Vagina (tissue), 2 donors: ENCODE data around the gene CPT2.

Source experiments
- POLR2A ChIP-seq, 2 donors: fragments of 450-650 bp; IDR thresholded peaks; one replicate each; pipeline ENCODE4 v1.6.1; 2017; ENCODE audit warnings: antibody characterized with exemption in 2 of 2, mild to moderate bottlenecking in 2 of 2, moderate library complexity in 2 of 2
- TF ChIP-seq, protein P1 (sequence below), 3 experiments: fragments of 450-650 bp in 2 of 3; fragments of 200-600 bp in 1 of 3; sonication (generic) in 1 of 3; IDR thresholded peaks; one replicate each; pipeline ENCODE4 v1.5.1; 2017 to 2019; ENCODE audit warnings: antibody characterized with exemption in 3 of 3, mild to moderate bottlenecking in 2 of 3, moderate library complexity in 2 of 3

DNA sequence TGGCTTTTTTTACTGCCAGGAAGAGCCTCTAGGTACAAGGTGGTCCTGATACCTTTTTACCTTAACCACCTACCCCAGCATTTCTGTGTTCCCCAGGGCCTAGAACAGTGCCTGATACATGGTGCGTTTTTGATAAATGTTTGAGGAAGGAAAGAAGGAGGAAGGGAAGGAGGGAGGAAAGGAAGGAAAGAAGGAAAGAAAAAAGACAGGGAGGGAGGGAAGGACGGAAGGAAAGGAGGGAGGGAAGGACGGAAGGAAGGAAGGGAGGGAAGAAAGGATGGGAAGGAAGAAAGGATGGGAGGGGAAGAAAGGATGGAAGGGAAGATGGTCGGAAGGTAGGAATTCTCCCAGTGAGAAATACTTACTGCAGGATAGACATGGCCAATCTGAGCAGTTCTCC, 53.7 kb downstream of the CPT2 start:
- TF ChIP-seq, protein P1, sequence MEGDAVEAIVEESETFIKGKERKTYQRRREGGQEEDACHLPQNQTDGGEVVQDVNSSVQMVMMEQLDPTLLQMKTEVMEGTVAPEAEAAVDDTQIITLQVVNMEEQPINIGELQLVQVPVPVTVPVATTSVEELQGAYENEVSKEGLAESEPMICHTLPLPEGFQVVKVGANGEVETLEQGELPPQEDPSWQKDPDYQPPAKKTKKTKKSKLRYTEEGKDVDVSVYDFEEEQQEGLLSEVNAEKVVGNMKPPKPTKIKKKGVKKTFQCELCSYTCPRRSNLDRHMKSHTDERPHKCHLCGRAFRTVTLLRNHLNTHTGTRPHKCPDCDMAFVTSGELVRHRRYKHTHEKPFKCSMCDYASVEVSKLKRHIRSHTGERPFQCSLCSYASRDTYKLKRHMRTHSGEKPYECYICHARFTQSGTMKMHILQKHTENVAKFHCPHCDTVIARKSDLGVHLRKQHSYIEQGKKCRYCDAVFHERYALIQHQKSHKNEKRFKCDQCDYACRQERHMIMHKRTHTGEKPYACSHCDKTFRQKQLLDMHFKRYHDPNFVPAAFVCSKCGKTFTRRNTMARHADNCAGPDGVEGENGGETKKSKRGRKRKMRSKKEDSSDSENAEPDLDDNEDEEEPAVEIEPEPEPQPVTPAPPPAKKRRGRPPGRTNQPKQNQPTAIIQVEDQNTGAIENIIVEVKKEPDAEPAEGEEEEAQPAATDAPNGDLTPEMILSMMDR (IDR thresholded peaks at IDR 0.05), result no peak
- TF ChIP-seq POLR2A (IDR thresholded peaks at IDR 0.05), result no peak
